Measurements from ENCODE around the gene SMAD7. TPM values are rescaled to one million over a fixed set of nuclear protein-coding genes. Genes with fewer than 3 reads are reported as not detected.

The SMAD7 gene
- total RNA-seq, 1 experiment from 2014 or later, result 12.3 TPM

DNA sequence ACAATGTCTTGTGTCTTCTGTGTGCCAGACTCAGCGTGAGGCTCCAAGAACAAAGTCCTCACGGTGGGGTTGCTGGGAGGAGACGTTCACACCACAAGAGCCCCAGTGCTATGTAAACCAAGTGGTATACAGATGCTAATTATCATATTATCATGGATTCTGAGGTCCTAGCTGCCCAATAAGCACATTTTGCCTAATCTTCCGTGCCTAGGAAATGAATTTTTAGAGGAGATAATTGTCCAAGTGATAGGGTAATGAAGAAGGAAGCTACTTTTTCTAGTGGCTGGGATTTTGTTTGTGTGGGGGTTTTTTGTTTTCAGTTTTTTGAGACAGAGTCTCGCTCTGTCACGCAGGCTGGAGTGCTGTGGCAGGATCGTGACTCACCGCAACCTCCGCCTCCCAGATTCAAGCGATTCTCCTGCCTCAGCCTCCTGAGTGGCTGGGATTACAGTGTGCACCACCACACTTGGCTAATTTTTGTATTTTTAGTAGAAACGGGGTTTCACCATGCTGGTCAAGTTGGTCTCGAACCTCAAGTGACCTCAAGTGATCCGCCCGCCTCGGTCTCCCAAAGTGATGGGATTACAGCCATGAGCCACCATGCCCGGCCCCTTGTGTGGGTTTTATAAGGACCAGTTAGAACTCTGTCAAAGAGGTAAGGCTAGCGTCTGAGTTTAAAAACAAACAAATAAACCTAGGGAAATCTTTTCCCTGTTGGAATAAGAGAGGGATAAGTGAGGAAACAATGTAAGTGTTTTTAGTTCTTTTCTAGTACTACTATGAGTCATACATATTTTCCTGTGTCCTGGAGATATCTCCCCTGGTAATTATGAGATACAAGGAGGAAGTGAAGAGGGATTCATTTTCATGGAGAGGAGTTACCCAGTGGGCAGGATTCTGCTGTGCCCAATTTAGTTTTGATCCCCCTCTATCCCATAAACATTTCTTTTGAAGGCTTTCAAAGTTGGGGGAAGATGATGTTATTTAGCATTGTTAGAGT is 9.5 kb upstream of the SMAD7 start:
- Mint-ChIP-seq H3K4me3 (ENCODE audit: unreplicated experiment) (no peak overlapping the region), H3K27me3 (ENCODE audit: insufficient read depth, unreplicated experiment) (no peaks in the 10 kb centered on the region), H3K27ac (ENCODE audit: low read depth, unreplicated experiment) (no peak overlapping the region), H3K4me1 (ENCODE audit: insufficient read depth, unreplicated experiment) (peaks cover 33% of the 10 kb centered on the region), H3K9me3 (ENCODE audit: unreplicated experiment) (no peaks in the 10 kb centered on the region), H3K36me3 (ENCODE audit: insufficient read depth, unreplicated experiment) (no peaks in the 10 kb centered on the region)
- DNase-seq (ENCODE audit: unreplicated experiment), result peak; percentile 44
- POLR2A ChIA-PET, result interaction anchor here (0.6 to 6.8 kb wide), 4 partner anchors 8 to 136 kb away, joined by 3 to 51 read pairs (median 4); no protein-coding TSS in a partner anchor
- TF ChIP-seq, protein P1, sequence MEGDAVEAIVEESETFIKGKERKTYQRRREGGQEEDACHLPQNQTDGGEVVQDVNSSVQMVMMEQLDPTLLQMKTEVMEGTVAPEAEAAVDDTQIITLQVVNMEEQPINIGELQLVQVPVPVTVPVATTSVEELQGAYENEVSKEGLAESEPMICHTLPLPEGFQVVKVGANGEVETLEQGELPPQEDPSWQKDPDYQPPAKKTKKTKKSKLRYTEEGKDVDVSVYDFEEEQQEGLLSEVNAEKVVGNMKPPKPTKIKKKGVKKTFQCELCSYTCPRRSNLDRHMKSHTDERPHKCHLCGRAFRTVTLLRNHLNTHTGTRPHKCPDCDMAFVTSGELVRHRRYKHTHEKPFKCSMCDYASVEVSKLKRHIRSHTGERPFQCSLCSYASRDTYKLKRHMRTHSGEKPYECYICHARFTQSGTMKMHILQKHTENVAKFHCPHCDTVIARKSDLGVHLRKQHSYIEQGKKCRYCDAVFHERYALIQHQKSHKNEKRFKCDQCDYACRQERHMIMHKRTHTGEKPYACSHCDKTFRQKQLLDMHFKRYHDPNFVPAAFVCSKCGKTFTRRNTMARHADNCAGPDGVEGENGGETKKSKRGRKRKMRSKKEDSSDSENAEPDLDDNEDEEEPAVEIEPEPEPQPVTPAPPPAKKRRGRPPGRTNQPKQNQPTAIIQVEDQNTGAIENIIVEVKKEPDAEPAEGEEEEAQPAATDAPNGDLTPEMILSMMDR (IDR thresholded peaks at IDR 0.05; ENCODE audit: unreplicated experiment), result no peak
- intact Hi-C loops (cut with micrococcal nuclease), result no loop called here
- CTCF ChIA-PET, result interaction anchor here (0.6 kb wide), 1 partner anchor 155 kb away, joined by 3 read pairs; no protein-coding TSS in a partner anchor
- BruUV-seq (replicated peaks), result no TSS peak

DNA sequence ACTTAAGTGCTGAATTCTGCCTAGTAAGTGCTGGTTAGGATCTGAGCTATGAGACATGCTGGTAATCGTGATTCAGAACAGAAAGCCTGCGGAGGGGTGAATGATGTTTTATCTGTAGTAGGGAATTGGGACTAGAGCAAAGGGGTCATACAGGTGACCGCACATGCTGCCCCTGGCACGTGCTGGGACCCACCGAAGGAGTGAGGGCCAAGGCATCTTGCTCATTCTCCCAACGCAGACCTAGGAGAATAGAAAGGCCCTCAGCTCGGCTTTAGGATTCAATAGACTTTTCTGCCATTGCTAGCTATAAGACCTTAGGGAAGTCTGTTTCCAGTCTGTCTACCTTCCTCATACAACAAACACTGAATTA is 8.8 kb upstream of the SMAD7 start:
- no peak for DNase-seq (ENCODE audit: unreplicated experiment)
- CTCF ChIA-PET, result interaction anchor here (0.6 kb wide), 1 partner anchor 155 kb away, joined by 3 read pairs; no protein-coding TSS in a partner anchor
- POLR2A ChIA-PET, result interaction anchor here (0.6 to 6.8 kb wide), 4 partner anchors 8 to 137 kb away, joined by 3 to 51 read pairs (median 4); no protein-coding TSS in a partner anchor
- no peaks in the 10 kb centered on the region for H3K27me3 Mint-ChIP-seq (ENCODE audit: insufficient read depth, unreplicated experiment)
- H3K27ac Mint-ChIP-seq (ENCODE audit: low read depth, unreplicated experiment), result no peak overlapping the region
- peaks cover 40% of the 10 kb centered on the region for H3K4me1 Mint-ChIP-seq (ENCODE audit: insufficient read depth, unreplicated experiment)
- intact Hi-C loops (cut with micrococcal nuclease), result no loop called here
- no TSS peak for BruUV-seq (replicated peaks)
- H3K36me3 Mint-ChIP-seq (ENCODE audit: insufficient read depth, unreplicated experiment), result no peaks in the 10 kb centered on the region
- H3K4me3 Mint-ChIP-seq (ENCODE audit: unreplicated experiment), result no peak overlapping the region
- TF ChIP-seq, protein P1 (IDR thresholded peaks at IDR 0.05; ENCODE audit: unreplicated experiment), result no peak
- no peaks in the 10 kb centered on the region for H3K9me3 Mint-ChIP-seq (ENCODE audit: unreplicated experiment)

DNA sequence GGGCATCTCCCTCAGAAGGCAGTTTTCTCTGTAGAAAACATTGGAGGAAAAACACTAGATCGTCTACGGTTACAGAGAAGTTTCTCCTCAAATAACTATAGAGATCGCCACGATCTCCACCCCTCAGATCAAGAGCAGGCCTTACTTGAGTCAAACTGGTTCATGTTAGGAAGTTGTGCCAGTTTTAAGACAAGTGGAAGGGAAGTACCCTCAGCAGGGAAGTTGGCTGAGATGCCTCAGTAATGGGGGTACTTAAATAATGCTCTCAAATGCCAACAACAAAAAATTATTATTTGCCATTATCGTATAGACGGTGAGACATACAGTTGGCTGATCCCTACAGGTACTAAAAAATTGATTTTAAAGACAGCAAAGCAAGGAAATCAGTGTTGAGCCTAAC is 8.2 kb upstream of the SMAD7 start:
- Mint-ChIP-seq H3K27ac (ENCODE audit: low read depth, unreplicated experiment) (no peak overlapping the region), H3K36me3 (ENCODE audit: insufficient read depth, unreplicated experiment) (no peaks in the 10 kb centered on the region), H3K4me1 (ENCODE audit: insufficient read depth, unreplicated experiment) (peaks cover 45% of the 10 kb centered on the region), H3K27me3 (ENCODE audit: insufficient read depth, unreplicated experiment) (no peaks in the 10 kb centered on the region), H3K4me3 (ENCODE audit: unreplicated experiment) (no peak overlapping the region), H3K9me3 (ENCODE audit: unreplicated experiment) (no peaks in the 10 kb centered on the region)
- intact Hi-C loops (cut with micrococcal nuclease), result no loop called here
- ChIA-PET POLR2A (interaction anchor here (6.8 kb wide), 1 partner anchor 15 kb away, joined by 51 read pairs; no protein-coding TSS in a partner anchor), CTCF (no interaction called here)
- TF ChIP-seq, protein P1 (IDR thresholded peaks at IDR 0.05; ENCODE audit: unreplicated experiment), result no peak
- BruUV-seq (replicated peaks), result no TSS peak
- DNase-seq (ENCODE audit: unreplicated experiment), result no peak

DNA sequence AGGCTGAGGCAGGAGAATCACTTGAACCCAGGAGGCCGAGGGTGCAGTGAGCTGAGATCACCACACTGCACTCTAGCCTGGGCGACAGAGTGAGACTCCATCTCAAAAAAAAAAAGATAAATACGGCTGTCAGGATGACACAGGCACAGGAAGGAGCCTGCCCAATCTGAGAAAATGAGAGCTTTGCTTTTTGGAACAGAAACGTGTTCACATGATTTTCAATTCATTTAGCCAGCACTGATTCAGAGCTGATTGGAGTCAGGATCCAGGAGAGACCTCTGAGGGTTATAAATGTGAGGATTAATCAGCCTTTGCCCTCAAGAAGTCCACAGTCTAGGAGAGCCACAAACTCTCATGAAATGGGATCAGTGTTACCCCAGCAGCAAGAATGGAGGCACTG is 6.9 kb upstream of the SMAD7 start:
- DNase-seq (ENCODE audit: unreplicated experiment), result no peak
- Mint-ChIP-seq H3K9me3 (ENCODE audit: unreplicated experiment) (no peaks in the 10 kb centered on the region), H3K4me1 (ENCODE audit: insufficient read depth, unreplicated experiment) (peaks cover 45% of the 10 kb centered on the region), H3K27me3 (ENCODE audit: insufficient read depth, unreplicated experiment) (no peaks in the 10 kb centered on the region), H3K27ac (ENCODE audit: low read depth, unreplicated experiment) (peak overlapping the region; percentile 95), H3K36me3 (ENCODE audit: insufficient read depth, unreplicated experiment) (no peaks in the 10 kb centered on the region), H3K4me3 (ENCODE audit: unreplicated experiment) (no peak overlapping the region)
- BruUV-seq (replicated peaks), result no TSS peak
- intact Hi-C loops (cut with micrococcal nuclease), result no loop called here
- TF ChIP-seq, protein P1 (IDR thresholded peaks at IDR 0.05; ENCODE audit: unreplicated experiment), result no peak
- POLR2A ChIA-PET, result interaction anchor here (6.8 kb wide), 1 partner anchor 16 kb away, joined by 51 read pairs; no protein-coding TSS in a partner anchor
- CTCF ChIA-PET, result interaction anchor here (0.7 kb wide), 1 partner anchor 86 kb away, joined by 3 read pairs; no protein-coding TSS in a partner anchor
